Liver (tissue), 3 donors: Measurements from ENCODE around the gene NFATC4.

Source experiments
- ATF3 ChIP-seq: IDR thresholded peaks from 2 replicates; pipeline ENCODE4 v1.6.1; 2016; ENCODE audit warnings: antibody characterized with exemption
- EGR1 ChIP-seq, 2 donors: IDR thresholded peaks; 2 replicates each; pipeline ENCODE4 v1.6.1; 2016 to 2018; ENCODE audit warnings: antibody characterized with exemption in 2 of 2, low read depth in 2 of 2
- REST ChIP-seq: IDR thresholded peaks from 2 replicates; pipeline ENCODE4 v1.6.1; 2016; ENCODE audit warnings: antibody characterized with exemption, mild to moderate bottlenecking
- TF ChIP-seq, protein P1 (sequence below): fragments of 150-350 bp; IDR thresholded peaks from 2 replicates; pipeline ENCODE4 v1.5.1; 2017; ENCODE audit warnings: improper control_type of control experiment, low read depth, low read length; ENCODE audit not compliant: missing input control
- donor health status: healthy.
- donor health status: healthy.

DNA sequence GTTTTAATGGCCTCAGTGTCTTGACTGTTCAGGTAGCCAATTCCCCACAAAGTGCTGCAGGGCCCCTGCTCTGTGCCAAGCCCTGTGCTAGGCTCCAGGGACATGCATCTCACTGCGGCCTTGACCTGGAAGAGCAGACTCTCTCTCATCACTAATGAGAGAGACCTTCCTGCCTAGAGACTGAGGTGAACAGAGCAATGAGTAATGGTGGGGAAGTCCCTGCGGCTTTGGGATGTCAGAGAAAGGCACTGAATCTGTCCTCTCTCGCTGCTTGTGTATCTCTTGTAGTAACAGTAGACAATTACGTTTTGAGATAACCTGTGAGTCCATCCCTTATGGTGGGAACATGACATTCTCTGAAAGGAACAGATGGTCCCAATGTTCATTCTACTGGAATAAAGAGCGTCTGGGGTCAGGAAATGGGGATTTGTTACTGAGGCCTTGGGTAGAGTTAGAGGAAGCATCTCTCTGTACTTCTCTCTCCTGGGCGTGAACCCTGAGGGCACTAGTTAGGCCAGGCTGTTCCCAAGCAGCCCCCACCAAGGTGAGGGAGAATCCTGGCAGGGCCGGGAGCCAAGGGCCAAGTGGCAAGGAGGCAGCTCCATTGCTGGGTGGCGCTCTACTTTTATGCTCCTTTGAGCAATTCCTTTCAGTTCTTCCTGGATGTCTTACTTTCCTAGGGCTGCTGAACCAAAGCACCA, 13.5 kb downstream of the NFATC4 start:
- TF ChIP-seq, protein P1, sequence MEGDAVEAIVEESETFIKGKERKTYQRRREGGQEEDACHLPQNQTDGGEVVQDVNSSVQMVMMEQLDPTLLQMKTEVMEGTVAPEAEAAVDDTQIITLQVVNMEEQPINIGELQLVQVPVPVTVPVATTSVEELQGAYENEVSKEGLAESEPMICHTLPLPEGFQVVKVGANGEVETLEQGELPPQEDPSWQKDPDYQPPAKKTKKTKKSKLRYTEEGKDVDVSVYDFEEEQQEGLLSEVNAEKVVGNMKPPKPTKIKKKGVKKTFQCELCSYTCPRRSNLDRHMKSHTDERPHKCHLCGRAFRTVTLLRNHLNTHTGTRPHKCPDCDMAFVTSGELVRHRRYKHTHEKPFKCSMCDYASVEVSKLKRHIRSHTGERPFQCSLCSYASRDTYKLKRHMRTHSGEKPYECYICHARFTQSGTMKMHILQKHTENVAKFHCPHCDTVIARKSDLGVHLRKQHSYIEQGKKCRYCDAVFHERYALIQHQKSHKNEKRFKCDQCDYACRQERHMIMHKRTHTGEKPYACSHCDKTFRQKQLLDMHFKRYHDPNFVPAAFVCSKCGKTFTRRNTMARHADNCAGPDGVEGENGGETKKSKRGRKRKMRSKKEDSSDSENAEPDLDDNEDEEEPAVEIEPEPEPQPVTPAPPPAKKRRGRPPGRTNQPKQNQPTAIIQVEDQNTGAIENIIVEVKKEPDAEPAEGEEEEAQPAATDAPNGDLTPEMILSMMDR, result no peak
- no peak for TF ChIP-seq ATF3
- no peak for TF ChIP-seq EGR1 (IDR thresholded peaks at IDR 0.05; ENCODE audit: low read depth in 2 of 2)
- TF ChIP-seq REST, result no peak
